T follicular helper cell (primary cell): ENCODE results near the gene ZNF518B.
A peak's percentile ranks its signal among the peaks of the same experiment; 100 is the strongest.

Experiments
- DNase-seq: peaks from one replicate; pipeline ENCODE4 v3.0.0-alpha.2; 2020; ENCODE audit warnings: low read depth
- total RNA-seq, 2 experiments: gene quantifications; one replicate each; lab custom pipeline; 2026; lab: John Stamatoyannopoulos, UW

The ZNF518B gene
- total RNA-seq, result 76.6 to 96.7 reads per million in 2 experiments

- DNase-seq, result peak; percentile 64
Observed at GRCh38 chr4:10457255-10457801, at the start of gene ZNF518B. TSS of gene ZNF518B (minus strand) at chr4:10457426. CDS start at chr4:10446328, 11,098 bp downstream.

GRCh38 chr4:10506077-10506476, 48.9 kb upstream of the ZNF518B start:
- DNase-seq, result no peak

GRCh38 chr4:10504570-10505179, 47.4 kb upstream of the ZNF518B start:
- DNase-seq, result no peak

- no peak for DNase-seq
Observed at GRCh38 chr4:10502717-10503116, 45.5 kb upstream of the ZNF518B start.

GRCh38 chr4:10500776-10501175, 43.5 kb upstream of the ZNF518B start:
- DNase-seq, result no peak

GRCh38 chr4:10496200-10496599, 39.0 kb upstream of the ZNF518B start:
- DNase-seq, result no peak

- DNase-seq, result no peak
Observed at GRCh38 chr4:10495651-10496050, 38.4 kb upstream of the ZNF518B start.

GRCh38 chr4:10492464-10492863, 35.2 kb upstream of the ZNF518B start:
- no peak for DNase-seq

GRCh38 chr4:10491401-10491800, 34.2 kb upstream of the ZNF518B start:
- no peak for DNase-seq

- DNase-seq, result no peak
Observed at GRCh38 chr4:10490996-10491395, 33.8 kb upstream of the ZNF518B start.

- no peak for DNase-seq
Observed at GRCh38 chr4:10482913-10483312, 25.7 kb upstream of the ZNF518B start.

GRCh38 chr4:10480616-10481015, 23.4 kb upstream of the ZNF518B start:
- DNase-seq, result no peak

- no peak for DNase-seq
Observed at GRCh38 chr4:10478621-10479020, 21.4 kb upstream of the ZNF518B start.

GRCh38 chr4:10470505-10470904, 13.3 kb upstream of the ZNF518B start:
- no peak for DNase-seq

GRCh38 chr4:10466161-10466560, 8.9 kb upstream of the ZNF518B start:
- DNase-seq, result no peak

- DNase-seq, result no peak
Observed at GRCh38 chr4:10462876-10463275, 5.7 kb upstream of the ZNF518B start.

GRCh38 chr4:10461850-10462400, 4.7 kb upstream of the ZNF518B start:
- DNase-seq, result no peak

GRCh38 chr4:10461091-10461849, 4.0 kb upstream of the ZNF518B start:
- DNase-seq, result peak; percentile 58

- no peak for DNase-seq
Observed at GRCh38 chr4:10460313-10461047, 3.3 kb upstream of the ZNF518B start.

- DNase-seq, result no peak
Observed at GRCh38 chr4:10459305-10459704, 2.1 kb upstream of the ZNF518B start.

GRCh38 chr4:10458177-10458576, 951 bp upstream of the ZNF518B start:
- no peak for DNase-seq

GRCh38 chr4:10456595-10457254, 501 bp downstream of the ZNF518B start:
- peak; percentile 34 for DNase-seq
